Type B pancreatic cell (in vitro differentiated cells): ENCODE data around the gene HS3ST3A1. TPM values are rescaled to one million over a fixed set of nuclear protein-coding genes. Genes with fewer than 3 reads are reported as not detected.

Experiments
- DNase-seq: peaks from one replicate; pipeline ENCODE4 v3.0.0; 2021; ENCODE audit warnings: mixed read lengths; ENCODE audit not compliant: unreplicated experiment; ENCODE audit errors: extremely low spot score
- H3K27ac Mint-ChIP-seq: 2 replicates; pipeline ENCODE4 v1.8.0; 2021; ENCODE audit warnings: mild to moderate bottlenecking, mixed read lengths
- H3K27me3 Mint-ChIP-seq: 2 replicates; pipeline ENCODE4 v1.8.0; 2021; ENCODE audit warnings: mixed read lengths
- H3K36me3 Mint-ChIP-seq: 2 replicates; pipeline ENCODE4 v1.8.0; 2021; ENCODE audit warnings: mixed read lengths
- H3K4me1 Mint-ChIP-seq: one replicate; pipeline ENCODE4 v1.8.0; 2021; ENCODE audit warnings: mixed read lengths; ENCODE audit not compliant: unreplicated experiment
- H3K4me3 Mint-ChIP-seq: 2 replicates; pipeline ENCODE4 v1.8.0; 2021; ENCODE audit warnings: mild to moderate bottlenecking, mixed read lengths
- H3K9me3 Mint-ChIP-seq: 2 replicates; pipeline ENCODE4 v1.8.0; 2021; ENCODE audit warnings: mixed read lengths
- CTCF ChIP-seq: fragments of 200-600 bp; sonication (generic); conservative IDR thresholded peaks from 2 replicates; pipeline ENCODE4 v1.5.0; 2021; ENCODE audit warnings: antibody characterized with exemption, mild to moderate bottlenecking
- total RNA-seq: library from RNA; stranded (reverse); gene quantifications from 2 replicates; pipeline ENCODE4 v1.2.1, GENCODE V29; 2021; ENCODE audit warnings: low replicate concordance

Gene HS3ST3A1
- total RNA-seq, 1 donor from 2014 or later, result 7.6 TPM

- Mint-ChIP-seq H3K4me1 (no peaks in the 10 kb centered on the region), H3K4me3 (no peak overlapping the region), H3K36me3 (no peaks in the 10 kb centered on the region), H3K27ac (no peak overlapping the region), H3K9me3 (no peaks in the 10 kb centered on the region), H3K27me3 (no peaks in the 10 kb centered on the region)
- no peak for TF ChIP-seq CTCF
- no peak for DNase-seq
These were observed 32.3 kb upstream of the HS3ST3A1 start for GRCh38 chr17:13634021-13634420.

- Mint-ChIP-seq H3K9me3 (no peaks in the 10 kb centered on the region), H3K27me3 (no peaks in the 10 kb centered on the region), H3K4me3 (no peak overlapping the region), H3K4me1 (no peaks in the 10 kb centered on the region), H3K27ac (no peak overlapping the region), H3K36me3 (no peaks in the 10 kb centered on the region)
- no peak for DNase-seq
- no peak for TF ChIP-seq CTCF
These were observed 29.8 kb upstream of the HS3ST3A1 start for GRCh38 chr17:13631529-13631928.

DNA sequence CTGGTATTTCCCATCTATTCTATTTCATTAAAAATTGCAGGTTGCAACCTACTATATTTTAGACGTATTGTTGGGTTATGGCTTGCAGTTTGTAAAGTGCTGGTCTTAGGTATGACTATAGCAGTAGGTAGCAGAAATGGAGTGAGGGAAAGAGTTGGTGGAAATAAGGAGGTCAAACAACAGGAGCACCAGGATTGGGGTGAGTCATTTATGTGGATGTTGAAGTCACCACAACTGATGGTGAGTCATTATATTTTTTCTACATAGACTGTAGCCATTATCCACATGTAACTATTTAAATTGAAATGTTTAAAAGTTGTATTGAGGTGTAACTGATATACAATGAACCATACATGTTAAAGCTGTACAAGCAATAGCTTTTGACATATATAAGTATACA is 25.0 kb upstream of the HS3ST3A1 start:
- no peak overlapping the region for H3K27ac Mint-ChIP-seq
- H3K9me3 Mint-ChIP-seq, result peaks cover 6% of the 10 kb centered on the region
- no peaks in the 10 kb centered on the region for H3K4me1 Mint-ChIP-seq
- DNase-seq, result no peak
- no peak for TF ChIP-seq CTCF
- no peak overlapping the region for H3K4me3 Mint-ChIP-seq
- H3K27me3 Mint-ChIP-seq, result no peaks in the 10 kb centered on the region
- H3K36me3 Mint-ChIP-seq, result no peaks in the 10 kb centered on the region

GRCh38 chr17:13619462-13619861 is 17.7 kb upstream of the HS3ST3A1 start:
- peaks cover 10% of the 10 kb centered on the region for H3K9me3 Mint-ChIP-seq
- H3K27ac Mint-ChIP-seq, result no peak overlapping the region
- no peaks in the 10 kb centered on the region for H3K27me3 Mint-ChIP-seq
- no peak for DNase-seq
- TF ChIP-seq CTCF, result no peak
- no peaks in the 10 kb centered on the region for H3K4me1 Mint-ChIP-seq
- no peaks in the 10 kb centered on the region for H3K36me3 Mint-ChIP-seq
- H3K4me3 Mint-ChIP-seq, result no peak overlapping the region

GRCh38 chr17:13616031-13616430 is 14.3 kb upstream of the HS3ST3A1 start:
- Mint-ChIP-seq H3K4me3 (no peak overlapping the region), H3K27ac (no peak overlapping the region), H3K9me3 (peaks cover 5% of the 10 kb centered on the region), H3K27me3 (no peaks in the 10 kb centered on the region), H3K36me3 (no peaks in the 10 kb centered on the region), H3K4me1 (no peaks in the 10 kb centered on the region)
- DNase-seq, result no peak
- TF ChIP-seq CTCF, result no peak

DNA sequence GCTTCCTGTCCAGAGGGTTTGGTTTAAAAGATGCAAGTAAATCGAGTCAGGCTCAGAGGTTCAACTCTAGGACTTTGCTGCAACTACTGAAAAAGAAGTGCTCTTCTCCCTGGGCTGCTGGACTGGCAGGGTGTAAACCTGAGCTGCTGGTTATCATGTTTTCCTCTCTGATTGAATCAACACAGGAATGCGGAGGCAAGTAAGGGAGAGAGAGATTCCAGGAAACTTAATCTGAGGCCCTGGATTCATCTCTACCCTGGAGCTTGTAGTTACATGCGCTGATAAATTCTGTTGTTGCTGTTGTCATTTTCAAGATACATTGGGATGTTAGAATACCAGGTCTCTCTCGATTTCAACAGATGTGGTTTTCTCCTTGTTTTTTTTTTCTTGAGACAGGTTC is 8.2 kb upstream of the HS3ST3A1 start:
- H3K4me3 Mint-ChIP-seq, result no peak overlapping the region
- no peaks in the 10 kb centered on the region for H3K4me1 Mint-ChIP-seq
- H3K36me3 Mint-ChIP-seq, result peaks cover 3% of the 10 kb centered on the region
- TF ChIP-seq CTCF, result no peak
- peaks cover 6% of the 10 kb centered on the region for H3K9me3 Mint-ChIP-seq
- H3K27ac Mint-ChIP-seq, result no peak overlapping the region
- peaks cover 16% of the 10 kb centered on the region for H3K27me3 Mint-ChIP-seq
- DNase-seq, result no peak
